ENCODE data around the gene IFI35. TPM values are rescaled to one million over a fixed set of nuclear protein-coding genes. Genes with fewer than 3 reads are reported as not detected.

Gene IFI35
- total RNA-seq, result 14.8 and 42.2 TPM in 2 replicates

GRCh38 chr17:43006639-43007551 is at the start of gene IFI35:
IFI35 (plus strand) TSS chr17:43006784; CDS start chr17:43006948, 164 bp downstream.

GRCh38 chr17:42964161-42964932 is 42.2 kb upstream of the IFI35 start, which contains the start of gene AARSD1:
AARSD1 (minus strand) TSS chr17:42964454; CDS start chr17:42964440, 14 bp downstream.

GRCh38 chr17:42979511-42980273 is 26.9 kb upstream of the IFI35 start, which contains the start of gene PTGES3L:
PTGES3L (minus strand) TSS chr17:42980080; CDS start chr17:42980053, 27 bp downstream.

GRCh38 chr17:42980274-42980765 is 26.3 kb upstream of the IFI35 start, which contains the start of gene RUNDC1:
RUNDC1 (plus strand) TSS chr17:42980565; CDS start chr17:42980577, 12 bp downstream.

GRCh38 chr17:42997984-42998938 is 8.3 kb upstream of the IFI35 start, which contains the start of gene RPL27:
RPL27 (plus strand) TSS chr17:42998419; CDS start chr17:42998751, 332 bp downstream.

GRCh38 chr17:43021741-43022512 is 15.3 kb downstream of the IFI35 start, which contains the start of gene VAT1:
VAT1 (minus strand) TSS chr17:43022385; CDS start chr17:43022322, 63 bp downstream.

GRCh38 chr17:43024407-43025289 is 18.1 kb downstream of the IFI35 start, which contains the start of gene RND2:
RND2 (plus strand) TSS chr17:43025231; CDS start chr17:43025348, 117 bp downstream.

Other genes with a start within 250 kb of the IFI35 start
- gene RAMP2, start 245.6 kb upstream of the IFI35 start, total RNA-seq, result 5.1 TPM in 2 replicates
- gene VPS25, start 233.3 kb upstream of the IFI35 start, total RNA-seq, result 123 and 129 TPM in 2 replicates
- gene WNK4, start 226.2 kb upstream of the IFI35 start, total RNA-seq, result 4.8 and 6.7 TPM in 2 replicates
- gene COA3, start 208.1 kb upstream of the IFI35 start, total RNA-seq, result 73.0 and 80.6 TPM in 2 replicates
- not detected in 2 replicates for gene CNTD1, start 207.9 kb upstream of the IFI35 start, total RNA-seq
- gene BECN1, start 182.5 kb upstream of the IFI35 start, total RNA-seq, result 103 and 170 TPM in 2 replicates
- 77.8 and 137 TPM in 2 replicates for gene PSME3, start 173.4 kb upstream of the IFI35 start, total RNA-seq
- 0.65 and 0.89 TPM in 2 replicates for gene AOC2, start 162.2 kb upstream of the IFI35 start, total RNA-seq
- 0.38 TPM in 1 of 2 replicates, not detected in the other for gene AOC3, start 155.6 kb upstream of the IFI35 start, total RNA-seq
- not detected in 2 replicates for gene G6PC1, start 106.0 kb upstream of the IFI35 start, total RNA-seq
- gene AARSD1, start 42.3 kb upstream of the IFI35 start, total RNA-seq, result 22.8 and 30.0 TPM in 2 replicates
- 1.3 and 2.9 TPM in 2 replicates for gene PTGES3L, start 26.7 kb upstream of the IFI35 start, total RNA-seq
- 6.4 and 9.0 TPM in 2 replicates for gene RUNDC1, start 26.2 kb upstream of the IFI35 start, total RNA-seq
- gene RPL27, start 8.4 kb upstream of the IFI35 start, total RNA-seq, result 1,263 and 1,290 TPM in 2 replicates
- 162 and 328 TPM in 2 replicates for gene VAT1, start 15.6 kb downstream of the IFI35 start, total RNA-seq
- gene RND2, start 18.4 kb downstream of the IFI35 start, total RNA-seq, result 0.33 and 1.0 TPM in 2 replicates
- gene BRCA1, start 118.6 kb downstream of the IFI35 start, total RNA-seq, result 4.8 and 25.1 TPM in 2 replicates
- 31.0 and 53.1 TPM in 2 replicates for gene NBR1, start 164.4 kb downstream of the IFI35 start, total RNA-seq
- gene TMEM106A, start 205.1 kb downstream of the IFI35 start, total RNA-seq, result 3.7 and 6.3 TPM in 2 replicates
- not detected in 2 replicates for gene CCDC200, start 221.8 kb downstream of the IFI35 start, total RNA-seq
- not detected in 2 replicates for gene RNU2-1, start 227.2 kb downstream of the IFI35 start, total RNA-seq